Measurements from ENCODE around the gene UBE2V1. TPM values are rescaled to one million over a fixed set of nuclear protein-coding genes. Genes with fewer than 3 reads are reported as not detected.

UBE2V1 gene
- total and polyA plus RNA-seq, 2 of the 13 experiments (the other 11 are each of a cell fraction or from before 2014, with no cell fraction given) = 81.3 to 132 TPM

DNA sequence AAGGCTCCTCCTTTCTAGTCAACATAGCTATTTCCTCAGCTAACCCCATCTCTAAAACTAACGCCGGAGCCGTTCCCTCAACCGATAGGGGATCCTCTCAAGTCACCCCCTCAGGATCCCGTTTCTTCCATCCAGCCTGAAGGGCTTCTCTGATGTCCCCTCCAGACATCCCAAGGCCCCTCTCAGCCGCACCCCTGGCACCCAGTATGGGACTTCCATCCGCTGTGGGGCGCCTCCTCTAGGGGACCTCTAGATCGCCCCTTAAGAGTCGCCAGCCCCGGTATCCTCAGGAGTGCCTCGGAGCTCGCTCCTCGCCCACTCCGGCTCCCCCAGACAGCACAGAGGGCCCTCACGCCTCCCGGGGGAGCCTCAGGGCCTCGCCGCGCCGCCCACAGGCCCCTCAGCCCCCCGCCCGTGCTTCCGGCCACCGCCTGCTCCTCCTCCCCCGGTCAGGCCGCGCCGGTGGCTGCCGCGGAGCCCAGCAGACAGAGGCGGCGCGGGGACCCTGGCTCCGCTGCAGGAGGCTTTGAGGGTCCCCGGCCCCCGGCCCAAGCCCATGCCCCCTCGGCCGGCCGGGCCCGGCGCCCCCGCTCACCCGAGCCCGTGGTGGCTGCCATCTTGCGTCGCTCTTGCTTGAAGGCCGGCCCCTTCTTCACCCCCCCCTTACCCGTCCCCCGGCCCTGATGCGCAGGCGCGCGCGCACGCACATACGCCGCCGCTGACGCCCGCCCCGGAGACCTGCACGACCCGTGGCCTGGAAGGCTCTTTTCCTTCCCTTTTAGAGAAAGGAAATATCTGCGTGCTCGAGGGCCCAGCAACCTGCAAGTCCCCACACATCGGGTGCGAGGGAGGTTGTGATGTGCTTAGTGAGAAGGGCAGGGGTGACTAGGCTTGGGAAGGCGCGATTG is at the start of gene UBE2V1 (continued):
- TF ChIP-seq ZNF292 (CRISPR knock-in tag; IDR thresholded peaks at IDR 0.05; ENCODE audit: borderline replicate concordance, low read depth) = peak; percentile 59; the same call in 1 of the 2 replicates
- TF ChIP-seq RBFOX2 (IDR thresholded peaks at IDR 0.05; ENCODE audit: low read depth, low read length) = peak; percentile 99
- TF ChIP-seq, protein P1, sequence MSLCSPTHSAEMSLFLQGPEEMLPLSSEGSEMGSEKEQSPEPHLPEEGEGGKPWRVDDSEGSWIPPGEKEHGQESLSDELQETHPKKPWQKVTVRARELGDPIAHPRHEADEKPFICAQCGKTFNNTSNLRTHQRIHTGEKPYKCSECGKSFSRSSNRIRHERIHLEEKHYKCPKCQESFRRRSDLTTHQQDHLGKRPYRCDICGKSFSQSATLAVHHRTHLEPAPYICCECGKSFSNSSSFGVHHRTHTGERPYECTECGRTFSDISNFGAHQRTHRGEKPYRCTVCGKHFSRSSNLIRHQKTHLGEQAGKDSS (CRISPR knock-in tag; IDR thresholded peaks at IDR 0.05; ENCODE audit: borderline replicate concordance, low read depth) = peak; percentile 77; the same call in 1 of the 2 replicates
- no peak for TF ChIP-seq ZNF24 (IDR thresholded peaks at IDR 0.05)
- no peak for TF ChIP-seq ZNF432 (CRISPR knock-in tag; IDR thresholded peaks at IDR 0.05; ENCODE audit: borderline replicate concordance)
- no peak for TF ChIP-seq SUZ12 (IDR thresholded peaks at IDR 0.05; ENCODE audit: low read depth, low read length)
- TF ChIP-seq, protein P2, sequence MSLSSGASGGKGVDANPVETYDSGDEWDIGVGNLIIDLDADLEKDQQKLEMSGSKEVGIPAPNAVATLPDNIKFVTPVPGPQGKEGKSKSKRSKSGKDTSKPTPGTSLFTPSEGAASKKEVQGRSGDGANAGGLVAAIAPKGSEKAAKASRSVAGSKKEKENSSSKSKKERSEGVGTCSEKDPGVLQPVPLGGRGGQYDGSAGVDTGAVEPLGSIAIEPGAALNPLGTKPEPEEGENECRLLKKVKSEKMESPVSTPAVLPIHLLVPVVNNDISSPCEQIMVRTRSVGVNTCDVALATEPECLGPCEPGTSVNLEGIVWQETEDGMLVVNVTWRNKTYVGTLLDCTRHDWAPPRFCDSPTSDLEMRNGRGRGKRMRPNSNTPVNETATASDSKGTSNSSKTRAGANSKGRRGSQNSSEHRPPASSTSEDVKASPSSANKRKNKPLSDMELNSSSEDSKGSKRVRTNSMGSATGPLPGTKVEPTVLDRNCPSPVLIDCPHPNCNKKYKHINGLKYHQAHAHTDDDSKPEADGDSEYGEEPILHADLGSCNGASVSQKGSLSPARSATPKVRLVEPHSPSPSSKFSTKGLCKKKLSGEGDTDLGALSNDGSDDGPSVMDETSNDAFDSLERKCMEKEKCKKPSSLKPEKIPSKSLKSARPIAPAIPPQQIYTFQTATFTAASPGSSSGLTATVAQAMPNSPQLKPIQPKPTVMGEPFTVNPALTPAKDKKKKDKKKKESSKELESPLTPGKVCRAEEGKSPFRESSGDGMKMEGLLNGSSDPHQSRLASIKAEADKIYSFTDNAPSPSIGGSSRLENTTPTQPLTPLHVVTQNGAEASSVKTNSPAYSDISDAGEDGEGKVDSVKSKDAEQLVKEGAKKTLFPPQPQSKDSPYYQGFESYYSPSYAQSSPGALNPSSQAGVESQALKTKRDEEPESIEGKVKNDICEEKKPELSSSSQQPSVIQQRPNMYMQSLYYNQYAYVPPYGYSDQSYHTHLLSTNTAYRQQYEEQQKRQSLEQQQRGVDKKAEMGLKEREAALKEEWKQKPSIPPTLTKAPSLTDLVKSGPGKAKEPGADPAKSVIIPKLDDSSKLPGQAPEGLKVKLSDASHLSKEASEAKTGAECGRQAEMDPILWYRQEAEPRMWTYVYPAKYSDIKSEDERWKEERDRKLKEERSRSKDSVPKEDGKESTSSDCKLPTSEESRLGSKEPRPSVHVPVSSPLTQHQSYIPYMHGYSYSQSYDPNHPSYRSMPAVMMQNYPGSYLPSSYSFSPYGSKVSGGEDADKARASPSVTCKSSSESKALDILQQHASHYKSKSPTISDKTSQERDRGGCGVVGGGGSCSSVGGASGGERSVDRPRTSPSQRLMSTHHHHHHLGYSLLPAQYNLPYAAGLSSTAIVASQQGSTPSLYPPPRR (CRISPR knock-in tag; IDR thresholded peaks at IDR 0.05; ENCODE audit: borderline replicate concordance) = no peak
- TF ChIP-seq POLR2G (IDR thresholded peaks at IDR 0.05; ENCODE audit: low read depth, low read length) = peak; percentile 99
- TF ChIP-seq ZNF354B (CRISPR knock-in tag; IDR thresholded peaks at IDR 0.05) = no peak
- TF ChIP-seq SMARCE1 (IDR thresholded peaks at IDR 0.05; ENCODE audit: borderline replicate concordance) = no peak
- TF ChIP-seq MIXL1 (CRISPR knock-in tag; IDR thresholded peaks at IDR 0.05) = no peak; the same call in 1 of the 2 replicates
- TF ChIP-seq, protein P3, sequence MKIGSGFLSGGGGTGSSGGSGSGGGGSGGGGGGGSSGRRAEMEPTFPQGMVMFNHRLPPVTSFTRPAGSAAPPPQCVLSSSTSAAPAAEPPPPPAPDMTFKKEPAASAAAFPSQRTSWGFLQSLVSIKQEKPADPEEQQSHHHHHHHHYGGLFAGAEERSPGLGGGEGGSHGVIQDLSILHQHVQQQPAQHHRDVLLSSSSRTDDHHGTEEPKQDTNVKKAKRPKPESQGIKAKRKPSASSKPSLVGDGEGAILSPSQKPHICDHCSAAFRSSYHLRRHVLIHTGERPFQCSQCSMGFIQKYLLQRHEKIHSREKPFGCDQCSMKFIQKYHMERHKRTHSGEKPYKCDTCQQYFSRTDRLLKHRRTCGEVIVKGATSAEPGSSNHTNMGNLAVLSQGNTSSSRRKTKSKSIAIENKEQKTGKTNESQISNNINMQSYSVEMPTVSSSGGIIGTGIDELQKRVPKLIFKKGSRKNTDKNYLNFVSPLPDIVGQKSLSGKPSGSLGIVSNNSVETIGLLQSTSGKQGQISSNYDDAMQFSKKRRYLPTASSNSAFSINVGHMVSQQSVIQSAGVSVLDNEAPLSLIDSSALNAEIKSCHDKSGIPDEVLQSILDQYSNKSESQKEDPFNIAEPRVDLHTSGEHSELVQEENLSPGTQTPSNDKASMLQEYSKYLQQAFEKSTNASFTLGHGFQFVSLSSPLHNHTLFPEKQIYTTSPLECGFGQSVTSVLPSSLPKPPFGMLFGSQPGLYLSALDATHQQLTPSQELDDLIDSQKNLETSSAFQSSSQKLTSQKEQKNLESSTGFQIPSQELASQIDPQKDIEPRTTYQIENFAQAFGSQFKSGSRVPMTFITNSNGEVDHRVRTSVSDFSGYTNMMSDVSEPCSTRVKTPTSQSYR (CRISPR knock-in tag; IDR thresholded peaks at IDR 0.05; ENCODE audit: borderline replicate concordance) = 0 out of 2 replicates have a peak, but pooled peaks have one; percentile 34
- 0 out of 2 replicates have a peak, but pooled peaks have one; percentile 7 for TF ChIP-seq ZNF549 (CRISPR knock-in tag; IDR thresholded peaks at IDR 0.05)
- TF ChIP-seq BORCS8-MEF2B (CRISPR knock-in tag; IDR thresholded peaks at IDR 0.05) = peak; percentile 34; the same call in 1 of the 2 replicates
- TF ChIP-seq NKX3-1 (CRISPR knock-in tag; IDR thresholded peaks at IDR 0.05) = no peak; the same call in none of the 2 replicates
- TF ChIP-seq NFKBIZ (CRISPR knock-in tag; IDR thresholded peaks at IDR 0.05) = no peak
